K562 (cell line): Measurements from ENCODE around the gene C16orf96. TPM values are rescaled to one million over a fixed set of nuclear protein-coding genes. Genes with fewer than 3 reads are reported as not detected.

Source experiments
- ARHGAP35 ChIP-seq: fragments of 450-650 bp; IDR thresholded peaks from 2 replicates; pipeline ENCODE4 v1.6.1; 2018; ENCODE audit not compliant: partially characterized antibody
- CBX5 ChIP-seq: IDR thresholded peaks from 2 replicates; pipeline ENCODE4 v1.6.1; 2014; ENCODE audit warnings: low read depth, borderline replicate concordance
- COPS2 ChIP-seq: fragments of 450-650 bp; conservative IDR thresholded peaks from 2 replicates; pipeline ENCODE4 v1.6.1; 2016; ENCODE audit warnings: mild to moderate bottlenecking, moderate library complexity
- DACH1 ChIP-seq: fragments of 450-650 bp; IDR thresholded peaks from 2 replicates; pipeline ENCODE4 v1.6.1; 2018; ENCODE audit not compliant: partially characterized antibody
- E2F8 ChIP-seq: fragments of 450-650 bp; IDR thresholded peaks from 2 replicates; pipeline ENCODE4 v1.7.1; 2018; ENCODE audit warnings: mild to moderate bottlenecking, low read depth; ENCODE audit not compliant: partially characterized antibody
- FOXK1 ChIP-seq: sonication (generic); formaldehyde crosslinking; IDR thresholded peaks from 2 replicates; pipeline ENCODE4 v1.8.0; 2022; ENCODE audit warnings: missing genetic modification reagents, mild to moderate bottlenecking, borderline replicate concordance
- HDAC2 ChIP-seq: fragments of 450-650 bp; IDR thresholded peaks from 2 replicates; pipeline ENCODE4 v1.6.1; 2016; ENCODE audit warnings: mild to moderate bottlenecking
- HDAC6 ChIP-seq: IDR thresholded peaks from 2 replicates; pipeline ENCODE4 v1.6.1; 2012; ENCODE audit warnings: low read depth, mild to moderate bottlenecking, control low read depth, inconsistent platforms, low read length, moderate library complexity
- HINFP ChIP-seq: fragments of 450-650 bp; conservative IDR thresholded peaks from 2 replicates; pipeline ENCODE4 v1.6.1; 2016; ENCODE audit warnings: missing genetic modification characterization, low read depth, mild to moderate bottlenecking, control low read depth, missing compliant biosample characterization
- IRF1 ChIP-seq: sonication (generic); formaldehyde crosslinking; IDR thresholded peaks from 2 replicates; pipeline ENCODE4 v1.8.0; 2022; ENCODE audit warnings: missing genetic modification reagents, mild to moderate bottlenecking, borderline replicate concordance
- JUN ChIP-seq, 2 experiments: sonication (generic) in 1 of 2; formaldehyde crosslinking in 1 of 2; IDR thresholded peaks; 2 replicates each; pipeline versions ENCODE4 v1.6.1 to v1.8.0; 2012 to 2022; ENCODE audit warnings: borderline replicate concordance in 2 of 2, mild to moderate bottlenecking in 2 of 2, improper control_type of control experiment in 1 of 2, low read depth in 1 of 2, low read length in 1 of 2, missing genetic modification reagents in 1 of 2
- KDM2B ChIP-seq: fragments of 250-450 bp; sonication (Bioruptor Pico); IDR thresholded peaks from 2 replicates; pipeline ENCODE4 v1.8.0; 2021; ENCODE audit warnings: mild to moderate bottlenecking, moderate library complexity
- LARP7 ChIP-seq: fragments of 450-650 bp; IDR thresholded peaks from 2 replicates; pipeline ENCODE4 v1.6.1; 2016
- NKRF ChIP-seq: fragments of 450-650 bp; IDR thresholded peaks from 2 replicates; pipeline ENCODE4 v1.6.1; 2016; ENCODE audit warnings: borderline replicate concordance
- SNIP1 ChIP-seq: fragments of 450-650 bp; IDR thresholded peaks from 2 replicates; pipeline ENCODE4 v1.7.1; 2017; ENCODE audit warnings: low read depth, mild to moderate bottlenecking
- SRSF3 ChIP-seq: fragments of 200-400 bp; formaldehyde crosslinking; IDR thresholded peaks from 2 replicates; pipeline ENCODE4 v1.6.1; 2016; ENCODE audit warnings: mild to moderate bottlenecking, low read length, moderate library complexity; ENCODE audit not compliant: insufficient read depth
- TEAD2 ChIP-seq: fragments of 450-650 bp; IDR thresholded peaks from 2 replicates; pipeline ENCODE4 v1.6.1; 2016; ENCODE audit warnings: missing genetic modification characterization, control low read depth, missing compliant biosample characterization
- TRIM28 ChIP-seq: fragments of 450-650 bp; IDR thresholded peaks from 2 replicates; pipeline ENCODE4 v1.6.1; 2017
- XRCC4 ChIP-seq: IDR thresholded peaks from one replicate; pipeline ENCODE4 v1.6.1; 2011; ENCODE audit not compliant: insufficient read depth, insufficient read length; ENCODE audit errors: extremely low read depth
- ZNF232 ChIP-seq: sonication (generic); formaldehyde crosslinking; IDR thresholded peaks from 2 replicates; pipeline ENCODE4 v1.8.0; 2022; ENCODE audit warnings: mild to moderate bottlenecking, missing genetic modification reagents
- polyA plus RNA-seq, 8 experiments: library from polyadenylated mRNA; depleted of rRNA in 4 of 8; stranded (reverse) in 5 of 8; unstranded in 3 of 8; fragments of >200 nt; fragmentation: Nextera tagmentation in 2 of 8; fragmentation: Illumina TruSeq in 1 of 8; extraction: Ambion mirVana in 2 of 8; extraction: Trizol in 1 of 8; gene quantifications; 2 replicates each; pipeline versions ENCODE4 v1.2.1 to v1.2.3, GENCODE V29; 2011 to 2014; ENCODE audit warnings: inconsistent platforms in 1 of 8, missing spikeins in 1 of 8
- total RNA-seq, 7 experiments: library from RNA; depleted of rRNA in 6 of 7; stranded (reverse); fragments of >200 nt in 6 of 7; fragmentation: Illumina TruSeq in 2 of 7; extraction: Trizol in 2 of 7; gene quantifications; 2 replicates each; pipeline versions ENCODE4 v1.2.1 to v1.2.3, GENCODE V29; 2011 to 2021; ENCODE audit warnings: low replicate concordance in 1 of 7

C16orf96 gene
- total and polyA plus RNA-seq, 9 of the 15 experiments (the other 6 are each of a cell fraction or from before 2014, with no cell fraction given) = not detected

- TF ChIP-seq HDAC6 (no peak), TEAD2 (tag) (no peak), CBX5 (no peak), HDAC2 (no peak), DACH1 (peak; percentile 95), JUN (IDR thresholded peaks at IDR 0.05; ENCODE audit: borderline replicate concordance, low read depth, low read length) (peak; percentile 94), JUN (CRISPR knock-in tag; IDR thresholded peaks at IDR 0.05; ENCODE audit: borderline replicate concordance) (peak; percentile 86; the same call in 1 of the 2 replicates), FOXK1 (CRISPR knock-in tag) (no peak), SRSF3 (no peak), TRIM28 (no peak), ZNF232 (CRISPR knock-in tag) (no peak), LARP7 (no peak), SNIP1 (no peak), NKRF (peak; percentile 32; the same call in 1 of the 2 replicates), E2F8 (no peak), ARHGAP35 (no peak), COPS2 (no peak), IRF1 (no peak), XRCC4 (no peak), HINFP (tag) (no peak), KDM2B (CRISPR knock-in tag) (peak; percentile 66; the same call in 1 of the 2 replicates)
These were observed 58.6 kb downstream of the C16orf96 start, which contains the start of gene UBALD1 (continued) for GRCh38 chr16:4614571-4615383.
